GM19463 (cell line): ENCODE results near the gene PFN3.

ENCODE experiments used
- ATAC-seq: cut with Tn5 transposase; IDR thresholded peaks from one replicate; pipeline ENCODE4 v1.9.1; 2021; ENCODE audit warnings: mild to moderate bottlenecking, moderate library complexity; ENCODE audit not compliant: unreplicated experiment

PFN3 gene

GRCh38 chr5:177438468-177438867, 38.0 kb upstream of the PFN3 start:
- ATAC-seq, result no peak

- no peak for ATAC-seq
These were observed 37.2 kb upstream of the PFN3 start for GRCh38 chr5:177437623-177438022.

- no peak for ATAC-seq
These were observed 35.5 kb upstream of the PFN3 start for GRCh38 chr5:177435847-177436536.

- no peak for ATAC-seq
These were observed 34.7 kb upstream of the PFN3 start for GRCh38 chr5:177434942-177435738.

GRCh38 chr5:177434437-177434836, 34.0 kb upstream of the PFN3 start:
- no peak for ATAC-seq

GRCh38 chr5:177433658-177434217, 33.3 kb upstream of the PFN3 start:
- ATAC-seq, result no peak

- no peak for ATAC-seq
These were observed 32.6 kb upstream of the PFN3 start for GRCh38 chr5:177432839-177433657.

- no peak for ATAC-seq
These were observed 31.8 kb upstream of the PFN3 start for GRCh38 chr5:177432143-177432838.

- peak; percentile 43 for ATAC-seq
These were observed 31.1 kb upstream of the PFN3 start for GRCh38 chr5:177431317-177432142.

GRCh38 chr5:177430972-177431316, 30.5 kb upstream of the PFN3 start:
- no peak for ATAC-seq

- no peak for ATAC-seq
These were observed 29.9 kb upstream of the PFN3 start for GRCh38 chr5:177430140-177430951.

GRCh38 chr5:177429248-177430040, 29.0 kb upstream of the PFN3 start:
- ATAC-seq, result no peak

- no peak for ATAC-seq
These were observed 28.2 kb upstream of the PFN3 start for GRCh38 chr5:177428574-177429217.

- no peak for ATAC-seq
These were observed 27.6 kb upstream of the PFN3 start for GRCh38 chr5:177427919-177428573.

- no peak for ATAC-seq
These were observed 26.9 kb upstream of the PFN3 start for GRCh38 chr5:177427211-177427822.

- ATAC-seq, result peak; percentile 5
These were observed 26.2 kb upstream of the PFN3 start, which contains the start of gene GRK6 for GRCh38 chr5:177426566-177427210. TSS of gene GRK6 (plus strand) at chr5:177426676. CDS start at chr5:177426846, 170 bp downstream.
